Bronchial epithelial cell (primary cell): ENCODE measurements around the gene LIPJ. TPM values are rescaled to one million over a fixed set of nuclear protein-coding genes. Genes with fewer than 3 reads are reported as not detected.
A peak's percentile ranks its signal among the peaks of the same experiment; 100 is the strongest.

Experiments
- DNase-seq: peaks from one replicate; pipeline ENCODE4 v3.0.0-alpha.2; 2010; ENCODE audit warnings: low read depth
- FAIRE-seq: peaks from 2 replicates; lab custom pipeline; 2011; peaks lifted over from hg19 to GRCh38; lab: Jason Lieb, UNC
- H3K27me3 ChIP-seq: 2 replicates; pipeline ENCODE4 v1.5.1; 2011; ENCODE audit warnings: low read length; ENCODE audit not compliant: control insufficient read depth, insufficient read depth
- H3K36me3 ChIP-seq: 2 replicates; pipeline ENCODE4 v1.5.1; 2011; ENCODE audit warnings: low read length; ENCODE audit not compliant: control insufficient read depth, insufficient read depth
- H3K4me3 ChIP-seq: 2 replicates; pipeline ENCODE4 v1.5.1; 2011; ENCODE audit warnings: mild to moderate bottlenecking, low read depth, low read length, control low read depth
- total RNA-seq: library from RNA; depleted of rRNA; stranded (reverse); fragments of >200 nt; gene quantifications from 2 replicates; pipeline ENCODE4 v1.2.1, GENCODE V29; 2014
- TF ChIP-seq, protein P1 (sequence below): IDR thresholded peaks from 2 replicates; pipeline ENCODE4 v1.5.1; 2011; ENCODE audit warnings: mild to moderate bottlenecking, moderate library complexity, low read length, control low read depth, inconsistent platforms; ENCODE audit not compliant: insufficient read depth, severe bottlenecking

Gene LIPJ
- total RNA-seq, 1 donor from 2014 or later = not detected

DNA sequence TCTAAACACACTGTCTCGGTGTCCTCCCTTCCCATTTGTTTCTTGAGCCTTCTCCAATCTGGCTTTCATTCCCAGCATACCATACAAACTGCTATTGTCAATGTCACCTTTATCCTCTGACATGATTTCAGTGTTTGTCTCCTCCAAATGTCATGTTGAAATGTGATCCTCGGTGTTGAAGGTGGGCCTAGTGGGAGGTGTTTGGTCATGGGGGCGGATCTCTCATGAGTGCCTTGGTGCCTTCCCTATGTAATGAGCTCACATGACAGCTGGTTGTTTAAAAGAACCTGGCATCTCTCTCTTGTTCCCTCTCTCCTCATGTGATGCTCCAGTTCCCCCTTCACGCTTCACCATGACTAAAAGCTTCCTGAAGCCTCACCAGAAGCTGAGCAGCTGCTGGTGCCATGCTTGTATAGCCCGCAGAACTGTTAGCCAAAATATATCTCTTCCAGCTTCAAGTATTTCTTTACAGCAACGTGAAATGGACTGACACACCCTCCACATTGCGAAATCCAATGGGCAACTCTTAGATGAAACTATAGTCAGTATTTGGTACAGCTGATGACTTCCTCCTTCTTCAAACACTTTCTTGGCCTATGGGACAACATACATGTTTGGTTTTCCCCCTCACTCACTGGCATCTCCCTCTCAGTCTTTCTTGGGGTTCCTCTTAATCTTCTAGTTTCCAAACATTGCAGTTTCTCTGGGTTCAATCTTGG, 31.2 kb upstream of the LIPJ start:
- H3K36me3 ChIP-seq = no peaks in the 10 kb centered on the region
- FAIRE-seq = peak; percentile 79
- H3K4me3 ChIP-seq = no peak overlapping the region
- H3K27me3 ChIP-seq = no peaks in the 10 kb centered on the region
- peak; percentile 43 for DNase-seq
- TF ChIP-seq, protein P1, sequence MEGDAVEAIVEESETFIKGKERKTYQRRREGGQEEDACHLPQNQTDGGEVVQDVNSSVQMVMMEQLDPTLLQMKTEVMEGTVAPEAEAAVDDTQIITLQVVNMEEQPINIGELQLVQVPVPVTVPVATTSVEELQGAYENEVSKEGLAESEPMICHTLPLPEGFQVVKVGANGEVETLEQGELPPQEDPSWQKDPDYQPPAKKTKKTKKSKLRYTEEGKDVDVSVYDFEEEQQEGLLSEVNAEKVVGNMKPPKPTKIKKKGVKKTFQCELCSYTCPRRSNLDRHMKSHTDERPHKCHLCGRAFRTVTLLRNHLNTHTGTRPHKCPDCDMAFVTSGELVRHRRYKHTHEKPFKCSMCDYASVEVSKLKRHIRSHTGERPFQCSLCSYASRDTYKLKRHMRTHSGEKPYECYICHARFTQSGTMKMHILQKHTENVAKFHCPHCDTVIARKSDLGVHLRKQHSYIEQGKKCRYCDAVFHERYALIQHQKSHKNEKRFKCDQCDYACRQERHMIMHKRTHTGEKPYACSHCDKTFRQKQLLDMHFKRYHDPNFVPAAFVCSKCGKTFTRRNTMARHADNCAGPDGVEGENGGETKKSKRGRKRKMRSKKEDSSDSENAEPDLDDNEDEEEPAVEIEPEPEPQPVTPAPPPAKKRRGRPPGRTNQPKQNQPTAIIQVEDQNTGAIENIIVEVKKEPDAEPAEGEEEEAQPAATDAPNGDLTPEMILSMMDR = no peak

DNA sequence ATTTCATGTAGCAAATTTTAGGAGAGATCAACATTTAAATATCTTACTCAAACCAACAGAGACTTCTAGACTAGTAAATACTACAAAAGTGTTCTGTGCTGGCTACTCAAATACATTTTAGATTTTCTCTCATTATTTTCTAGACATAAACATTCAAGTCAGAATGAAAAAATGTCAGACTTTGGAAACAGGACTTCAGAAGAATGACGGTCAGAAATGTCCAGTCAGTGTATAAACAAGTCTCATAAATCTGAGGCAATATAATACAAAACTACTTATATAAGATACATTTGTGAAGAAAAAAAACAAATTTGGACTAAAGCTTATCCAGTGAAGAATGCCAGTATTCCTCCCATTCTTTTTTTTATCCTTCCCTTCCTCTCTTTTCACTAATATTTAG, 29.3 kb upstream of the LIPJ start:
- Histone ChIP-seq H3K36me3 (no peaks in the 10 kb centered on the region), H3K27me3 (no peaks in the 10 kb centered on the region), H3K4me3 (no peak overlapping the region)
- TF ChIP-seq, protein P1 = no peak
- FAIRE-seq (no peak), DNase-seq (no peak)

DNA sequence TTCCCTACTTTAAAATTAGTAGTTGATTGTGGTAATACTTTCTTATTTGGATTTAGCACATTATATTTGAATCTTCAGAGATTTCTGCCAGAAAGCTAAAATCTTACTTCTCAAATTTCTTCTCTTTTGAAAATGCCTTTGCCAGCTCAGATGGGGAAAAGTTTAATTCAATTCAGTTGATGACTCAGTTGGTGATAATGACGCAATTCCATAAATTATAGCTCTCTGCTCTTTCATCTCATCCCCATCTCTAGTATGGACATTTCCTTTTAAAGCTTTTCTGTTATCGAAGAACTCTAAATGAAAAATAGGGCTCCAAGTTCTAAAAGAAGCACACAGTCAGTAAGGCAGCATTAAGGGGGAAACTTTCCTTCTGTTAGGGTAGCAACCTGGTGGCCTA, 28.9 kb upstream of the LIPJ start:
- DNase-seq (peak; percentile 55), FAIRE-seq (no peak)
- H3K4me3 ChIP-seq = no peak overlapping the region
- no peaks in the 10 kb centered on the region for H3K36me3 ChIP-seq
- TF ChIP-seq, protein P1 = no peak
- no peaks in the 10 kb centered on the region for H3K27me3 ChIP-seq

DNA sequence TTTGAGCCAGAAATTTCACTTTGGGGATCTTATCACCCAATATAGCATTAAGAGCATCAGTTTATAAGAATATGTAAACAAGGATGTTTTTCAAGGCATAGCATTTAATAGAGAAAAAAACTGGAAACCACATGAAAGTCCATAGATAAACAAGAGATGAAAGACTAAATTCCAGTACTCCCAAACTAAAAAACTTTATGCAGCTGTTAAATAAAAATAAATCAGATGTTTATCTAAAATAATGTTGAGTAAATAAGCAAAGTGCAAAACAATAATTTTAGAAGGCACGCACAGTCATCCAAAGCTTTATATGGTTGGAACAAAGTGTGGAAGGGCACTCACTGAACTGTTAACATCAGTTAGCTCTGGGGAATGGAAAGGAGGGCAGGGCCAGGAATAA, 24.4 kb upstream of the LIPJ start:
- FAIRE-seq (no peak), DNase-seq (no peak)
- TF ChIP-seq, protein P1 = no peak
- Histone ChIP-seq H3K4me3 (no peak overlapping the region), H3K36me3 (no peaks in the 10 kb centered on the region), H3K27me3 (no peaks in the 10 kb centered on the region)

DNA sequence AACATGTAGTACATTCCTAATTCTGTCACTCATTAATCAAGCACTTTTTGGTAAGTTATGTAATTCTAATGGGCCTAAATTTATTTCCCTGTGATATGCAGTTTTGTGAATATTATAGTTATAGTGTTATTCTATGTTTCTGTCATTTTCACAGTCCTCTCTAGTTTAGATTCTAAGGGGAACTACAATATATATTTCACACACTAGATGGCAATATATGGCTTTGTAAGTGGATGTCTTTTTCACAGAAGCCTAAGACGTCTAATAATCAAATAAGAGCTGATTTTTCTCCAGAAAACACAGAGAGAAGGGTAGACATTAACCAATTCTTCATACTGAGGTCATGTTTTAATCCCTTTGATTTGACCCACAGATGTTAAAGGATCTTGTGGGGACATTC, 21.5 kb upstream of the LIPJ start:
- DNase-seq (peak; percentile 51), FAIRE-seq (no peak)
- no peak overlapping the region for H3K4me3 ChIP-seq
- TF ChIP-seq, protein P1 = no peak
- no peaks in the 10 kb centered on the region for H3K36me3 ChIP-seq
- no peaks in the 10 kb centered on the region for H3K27me3 ChIP-seq

DNA sequence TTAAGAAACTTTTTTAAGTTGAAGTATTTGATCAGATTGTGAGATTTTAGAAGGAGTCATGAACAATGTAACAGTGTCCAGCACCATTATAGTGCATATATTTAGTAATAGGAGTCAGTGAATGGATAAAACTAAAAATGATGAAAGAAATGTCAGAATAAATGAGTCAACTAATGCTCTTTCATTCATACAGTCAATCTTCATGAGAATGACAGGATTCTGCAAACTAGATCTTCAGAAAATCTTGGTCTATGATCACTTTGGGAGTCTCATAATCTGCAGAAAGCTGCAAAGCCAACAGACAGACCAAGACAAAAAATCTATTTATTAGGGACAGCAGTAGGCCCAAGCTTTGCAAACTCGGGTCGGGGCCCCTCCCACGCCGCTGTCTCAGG, 4.2 kb upstream of the LIPJ start:
- no peak for FAIRE-seq
- no peaks in the 10 kb centered on the region for H3K36me3 ChIP-seq
- H3K27me3 ChIP-seq = no peaks in the 10 kb centered on the region
- TF ChIP-seq, protein P1 = no peak
- DNase-seq = no peak
- H3K4me3 ChIP-seq = peak overlapping the region; percentile 70
